Heart left ventricle (tissue), 16 donors: ENCODE data around the gene HSD17B13. TPM values are rescaled to one million over a fixed set of nuclear protein-coding genes. Genes with fewer than 3 reads are reported as not detected.
"Not testable (repeated sequence)": the region's sequence is repeated elsewhere in the genome, so short reads cannot be mapped to it uniquely, and the experiment has no call there.

Source experiments
- ATAC-seq, 4 donors: fragments of 200-7000 bp; cut with Tn5 transposase; one replicate each; pipeline ENCODE4 v1.9.1; 2020 to 2022; ENCODE audit warnings: moderate library complexity in 4 of 4, mild to moderate bottlenecking in 3 of 4, moderate number of reproducible peaks in 1 of 4
- DNase-seq, 5 donors: peaks; one replicate each; pipeline ENCODE4 v3.0.0-alpha.2; 2020
- H3K27ac ChIP-seq, 12 donors: fragments of 200-600 bp; sonication (generic) in 4 of 12; one replicate each; pipeline versions ENCODE4 v1.5.0 to v1.8.0; 2016 to 2022; ENCODE audit warnings: mild to moderate bottlenecking in 2 of 12
- H3K27me3 ChIP-seq, 9 donors: fragments of 200-600 bp; sonication (generic) in 2 of 9; one replicate each; pipeline versions ENCODE4 v1.5.1 to v1.8.0; 2016 to 2022; ENCODE audit warnings: mild to moderate bottlenecking in 3 of 9
- H3K36me3 ChIP-seq, 9 donors: fragments of 200-600 bp; sonication (generic) in 2 of 9; one replicate each; pipeline versions ENCODE4 v1.5.0 to v1.8.0; 2018 to 2022; ENCODE audit warnings: mild to moderate bottlenecking in 2 of 9
- H3K4me1 ChIP-seq, 12 donors: fragments of 200-600 bp; sonication (generic) in 4 of 12; one replicate each; pipeline versions ENCODE4 v1.5.0 to v1.8.0; 2016 to 2022; ENCODE audit warnings: mild to moderate bottlenecking in 3 of 12
- H3K4me3 ChIP-seq, 12 donors: fragments of 200-600 bp; sonication (generic) in 4 of 12; one replicate each; pipeline versions ENCODE4 v1.5.0 to v1.8.0; 2017 to 2022; ENCODE audit warnings: mild to moderate bottlenecking in 9 of 12, moderate library complexity in 4 of 12
- H3K9me3 ChIP-seq, 12 donors: fragments of 200-600 bp; sonication (generic) in 4 of 12; one replicate each; pipeline versions ENCODE4 v1.5.0 to v1.8.0; 2016 to 2022; ENCODE audit warnings: mild to moderate bottlenecking in 1 of 12
- CTCF ChIP-seq, 12 donors: fragments of 200-600 bp; sonication (generic) in 4 of 12; IDR thresholded peaks; one replicate each; pipeline versions ENCODE4 v1.5.0 to v1.8.0; 2018 to 2022; ENCODE audit warnings: antibody characterized with exemption in 12 of 12, mild to moderate bottlenecking in 5 of 12
- POLR2A ChIP-seq, 2 donors: fragments of 450-650 bp; IDR thresholded peaks; one replicate each; pipeline ENCODE4 v1.6.1; 2017; ENCODE audit warnings: antibody characterized with exemption in 2 of 2, mild to moderate bottlenecking in 2 of 2, moderate library complexity in 2 of 2
- WGBS, 4 donors: extraction: QIAGEN DNeasy Blood & Tissue Kit in 2 of 4; methylation state at CpG; one replicate each; pipeline versions ENCODE4 v1.1.5 to v1.1.7; 2013 to 2018; 5-methylcytosine and 5-hydroxymethylcytosine counted together
- intact Hi-C, 10 donors: fragments of 100-400 bp; cut with DNase I; formaldehyde crosslinking; loops; one replicate each; pipeline versions ENCODE4 v1.11.1 to v1.14.2; 2022
- polyA plus RNA-seq, 2 donors: library from polyadenylated mRNA; stranded (reverse); fragments of 200-250 nt; gene quantifications; one replicate each; pipeline ENCODE4 v1.2.3, GENCODE V29; 2013
- total RNA-seq, 9 donors: library from RNA; depleted of rRNA in 2 of 9; stranded (reverse); fragments of >200 nt in 2 of 9; fragmentation: NEBNext Ultra II Directional in 3 of 9; extraction: Animal tissue kit (Norgen Biotek cat#: 25700) in 3 of 9; gene quantifications; one replicate each; pipeline versions ENCODE4 v1.1.0 to v1.2.4, GENCODE V29; 2016 to 2023
- donor health status: ischemic (EF 13 %, LVEDD 7.1; RV severe dilation, severe dysfunction).
- donor health status: healthy with polysubstance abuse.
- donor health status: DM: no; HTN: yes; CAD: no.
- donor health status: DM: no; HTN: no; CAD: no.
- donor health status: ischemic (EF 25% LVEDD 6.9; RV normal size, moderate dysfunction).
- donor health status: ischemic (EF 25% LVEDD 5.7; RV mildly dilated, moderate dysfunction).
- donor health status: healthy.
- donor health status: DM: yes; HTN: yes; CAD: no.
- donor health status: ischemic (EF 35%, LVEDD 5.7; RV mildly dilated, moderate dysfunction).
- donor health status: nonischemic (EF 11% LVEDD 7.7; RV severe dilation, severe dysfunction).
- donor health status: DM: yes; HTN: yes; CAD: no.
- donor health status: PGD.
- donor health status: ischemic (EF 29% LVEDD 5.4; RV normal size, mild dysfunction).
- donor health status: nonischemic (EF 23%, LVEDD 6.1; RV moderate dilation, normal function).

The HSD17B13 gene
- total and polyA plus RNA-seq, 11 donors, result 0.11 to 0.73 (median 0.23) TPM; not detected in 4

GRCh38 chr4:87354168-87355102 lies 31.8 kb upstream of the HSD17B13 start:
- intact Hi-C loops, result loop anchor here in 7 of 10 donors (5.0 to 10.0 kb wide), 3 partner anchors 113 to 490 kb away; no protein-coding TSS in a partner anchor
- H3K4me3 ChIP-seq, result no peak overlapping the region
- 53 to 65% (median 61%) methylated on average over 7 of the region's 7 CpGs for WGBS, 4 donors
- peaks cover 0 to 49% (median 22%) of the 10 kb centered on the region in 9 donors for H3K36me3 ChIP-seq
- no peak for DNase-seq
- no peaks in the 10 kb centered on the region for H3K27me3 ChIP-seq
- peak in 1 of 4 donors; percentile 31 for ATAC-seq
- TF ChIP-seq CTCF (IDR thresholded peaks at IDR 0.05) (no peak), POLR2A (IDR thresholded peaks at IDR 0.05) (no peak)
- H3K9me3 ChIP-seq, result no peaks in the 10 kb centered on the region
- H3K27ac ChIP-seq, result peak overlapping the region in 9 of 12 donors; percentile 5 to 76 (median 36)
- H3K4me1 ChIP-seq, result peaks cover 0 to 21% (median 2%) of the 10 kb centered on the region in 12 donors

GRCh38 chr4:87353592-87353991 lies 30.9 kb upstream of the HSD17B13 start:
- intact Hi-C loops, result loop anchor here in 5 of 10 donors (5.0 to 10.0 kb wide), 3 partner anchors 114 to 491 kb away; no protein-coding TSS in a partner anchor
- Histone ChIP-seq H3K9me3 (no peaks in the 10 kb centered on the region), H3K27ac (peak overlapping the region in 9 of 12 donors; percentile 5 to 76 (median 36)), H3K36me3 (peaks cover 0 to 41% (median 17%) of the 10 kb centered on the region in 9 donors), H3K27me3 (no peaks in the 10 kb centered on the region), H3K4me3 (peak overlapping the region in 1 of 12 donors; percentile 7), H3K4me1 (peaks cover 0 to 21% (median 2%) of the 10 kb centered on the region in 12 donors)
- TF ChIP-seq POLR2A (IDR thresholded peaks at IDR 0.05) (no peak), CTCF (IDR thresholded peaks at IDR 0.05) (peak; percentile 36 to 77 (median 59))
- peak in 3 of 4 donors; percentile 52 to 70 (median 65) for ATAC-seq
- peak in 3 of 5 donors; percentile 24 to 48 (median 31) for DNase-seq
- WGBS, 4 donors, result 9 to 21% (median 13%) methylated on average over 3 of the region's 3 CpGs

GRCh38 chr4:87345139-87345538 lies 22.5 kb upstream of the HSD17B13 start:
- ATAC-seq, result no peak
- intact Hi-C loops, result no loop called here
- no peak for TF ChIP-seq POLR2A (IDR thresholded peaks at IDR 0.05)
- no peak for TF ChIP-seq CTCF (IDR thresholded peaks at IDR 0.05)
- Histone ChIP-seq H3K4me1 (no peaks in the 10 kb centered on the region), H3K36me3 (peaks cover 0 to 44% (median 13%) of the 10 kb centered on the region in 9 donors), H3K4me3 (no peak overlapping the region), H3K27me3 (no peaks in the 10 kb centered on the region), H3K9me3 (peaks cover 0 to 28% (median 16%) of the 10 kb centered on the region in 12 donors), H3K27ac (no peak overlapping the region)
- no peak for DNase-seq

- Histone ChIP-seq H3K4me3 (no peak overlapping the region), H3K27ac (no peak overlapping the region), H3K9me3 (peaks cover 0 to 28% (median 16%) of the 10 kb centered on the region in 12 donors), H3K4me1 (no peaks in the 10 kb centered on the region), H3K36me3 (peaks cover 0 to 65% (median 34%) of the 10 kb centered on the region in 9 donors), H3K27me3 (no peaks in the 10 kb centered on the region)
- no peak for ATAC-seq
- intact Hi-C loops, result no loop called here
- TF ChIP-seq CTCF (IDR thresholded peaks at IDR 0.05) (no peak), POLR2A (IDR thresholded peaks at IDR 0.05) (no peak)
- WGBS, 4 donors, result 92 to 96% (median 95%) methylated on average over 3 of the region's 3 CpGs
- no peak for DNase-seq
These were observed 20.2 kb upstream of the HSD17B13 start for GRCh38 chr4:87342872-87343271.

GRCh38 chr4:87341954-87342635 lies 19.4 kb upstream of the HSD17B13 start:
- H3K27ac ChIP-seq, H3K27me3 ChIP-seq, H3K4me1 ChIP-seq, intact Hi-C loops, DNase-seq: not testable (repeated sequence)
- peaks cover 0 to 72% (median 42%) of the 10 kb centered on the region in 9 donors for H3K36me3 ChIP-seq
- H3K9me3 ChIP-seq, result peaks cover 0 to 28% (median 16%) of the 10 kb centered on the region in 12 donors
- peak in 2 of 4 donors; percentile 41 to 46 for ATAC-seq
- H3K4me3 ChIP-seq, result peak overlapping the region in 1 of 12 donors; percentile 13
- WGBS, 4 donors, result 73 to 85% (median 80%) methylated on average over 8 of the region's 8 CpGs
